Kasumi-1 (cell line): Measurements from ENCODE around the gene OGFOD2.

Experiments used
- DNase-seq, 2 experiments: peaks; one replicate each; lab custom pipeline; 2025; lab: John Stamatoyannopoulos, UW

OGFOD2 gene

GRCh38 chr12:122951979-122952892 lies 22.8 kb upstream of the OGFOD2 start:
- DNase-seq, result peak; percentile 64 to 74

DNA sequence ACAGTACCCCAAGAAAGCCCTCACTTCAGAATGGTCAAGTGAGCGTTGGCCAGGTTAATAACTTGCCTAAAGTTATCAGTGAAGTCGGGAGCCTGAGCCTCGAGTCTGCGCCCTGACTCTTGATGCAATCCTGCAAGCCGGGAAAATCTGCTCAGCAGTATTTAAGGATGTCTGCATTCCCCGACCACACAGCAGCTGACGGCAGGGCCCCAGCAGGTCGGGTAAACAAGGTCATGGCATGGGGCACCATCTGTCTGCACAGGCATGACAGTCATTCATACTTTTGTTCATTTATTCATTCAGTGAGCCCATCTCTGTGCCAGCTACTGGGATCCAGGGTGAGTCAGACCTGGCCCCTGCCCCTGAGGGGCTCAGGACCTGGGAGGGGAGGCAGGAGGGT lies 19.9 kb upstream of the OGFOD2 start:
- no peak for DNase-seq

DNA sequence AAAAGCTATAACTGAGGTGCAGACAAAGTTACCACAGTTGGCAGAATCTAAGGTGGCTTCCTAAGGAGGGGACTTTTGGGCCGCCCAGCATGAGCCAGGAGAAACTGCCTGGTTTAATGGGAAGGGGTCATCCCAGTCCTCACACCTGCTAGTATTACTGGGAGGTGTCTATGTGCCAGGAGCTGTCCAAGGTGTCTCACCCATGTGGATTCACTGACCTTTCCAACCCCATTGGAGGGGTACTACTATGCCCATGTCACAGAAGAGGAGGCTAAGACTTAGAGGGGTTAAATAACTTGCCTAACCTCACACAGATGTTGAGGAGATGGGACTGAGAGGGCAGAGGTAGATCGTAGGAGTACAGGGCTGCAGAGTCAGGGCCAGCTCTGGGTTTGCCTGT lies 19.0 kb upstream of the OGFOD2 start:
- no peak for DNase-seq

- no peak for DNase-seq
Observed at GRCh38 chr12:122958198-122958888, 16.7 kb upstream of the OGFOD2 start.

DNA sequence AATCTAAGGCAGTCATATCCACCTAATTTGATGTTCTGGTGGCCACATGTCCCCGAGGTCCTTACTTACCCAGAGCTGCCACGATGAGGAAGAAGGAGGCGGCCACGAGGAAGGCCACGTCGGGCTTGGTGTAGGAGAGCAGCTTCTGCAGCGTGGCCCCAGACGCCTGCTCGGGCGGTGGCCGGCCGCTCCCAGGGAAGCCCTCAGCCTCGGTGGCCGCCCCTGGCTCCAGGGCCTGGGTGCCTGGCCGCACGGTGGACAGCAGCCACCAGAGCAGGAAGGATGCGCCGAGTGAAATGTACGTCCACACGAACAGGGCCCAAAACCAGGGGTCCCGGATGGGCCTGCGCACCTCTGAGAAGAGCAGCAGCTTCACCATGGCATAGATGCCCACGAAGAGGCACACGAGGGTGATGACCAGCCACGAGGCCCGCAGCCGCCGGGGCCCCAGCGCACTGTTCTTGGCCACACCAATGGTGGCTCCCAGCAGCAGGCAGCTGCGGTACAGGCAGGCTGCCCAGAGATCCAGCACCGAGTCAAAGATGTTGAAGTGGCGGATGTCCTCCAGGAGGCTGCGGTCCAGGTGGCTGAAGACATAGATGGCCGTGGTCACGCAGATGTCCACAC lies 15.4 kb upstream of the OGFOD2 start:
- DNase-seq, result no peak

GRCh38 chr12:122960193-122960569 lies 14.9 kb upstream of the OGFOD2 start:
- no peak for DNase-seq

GRCh38 chr12:122961531-122962329 lies 13.3 kb upstream of the OGFOD2 start:
- no peak for DNase-seq

DNA sequence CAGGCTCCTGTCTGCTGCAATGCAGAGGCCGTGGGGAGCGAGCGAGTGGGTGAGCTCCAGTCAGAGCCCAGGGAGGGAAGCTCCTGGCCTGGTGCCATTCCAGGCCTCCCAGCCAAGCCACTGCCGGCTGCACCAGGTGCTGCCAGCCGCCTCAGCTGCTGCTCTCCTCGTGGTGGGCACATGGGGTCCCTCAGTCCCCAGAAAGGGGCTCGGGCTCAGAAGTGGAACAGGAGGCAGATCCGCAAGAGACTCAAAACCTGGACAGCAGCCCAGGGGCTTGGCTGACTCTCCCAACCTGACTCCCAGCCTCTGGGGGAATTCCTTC lies 11.1 kb upstream of the OGFOD2 start:
- DNase-seq, result no peak

GRCh38 chr12:122964439-122965257 lies 10.4 kb upstream of the OGFOD2 start:
- DNase-seq, result no peak

DNA sequence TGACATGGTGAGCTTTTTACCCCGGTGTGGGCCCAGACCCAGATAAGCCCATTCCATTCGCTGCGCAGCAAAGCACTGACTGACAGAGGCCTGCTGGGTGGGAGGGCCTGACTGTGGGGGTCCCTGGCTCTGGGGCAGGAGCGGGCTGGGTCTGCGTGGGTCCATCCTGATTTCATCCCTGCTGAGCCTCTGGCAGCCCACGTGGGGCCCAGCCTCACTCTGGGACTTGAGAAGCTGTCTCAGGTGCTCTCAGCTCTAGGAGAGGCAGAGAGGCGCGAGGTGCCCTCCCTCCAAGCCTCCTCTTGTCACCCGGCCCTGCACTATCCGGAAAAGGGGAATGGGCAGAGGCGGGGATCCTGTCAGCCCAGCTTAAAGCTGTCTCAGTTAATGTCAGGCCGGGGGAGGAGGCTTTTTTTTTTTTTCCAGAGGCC lies 9.7 kb upstream of the OGFOD2 start:
- DNase-seq, result no peak

GRCh38 chr12:122965851-122966742 lies 8.9 kb upstream of the OGFOD2 start, which contains the start of gene ABCB9:
Gene ABCB9 (minus strand): TSS chr12:122966463. CDS start chr12:122960235, 6,228 bp downstream.
- peak; percentile 89 to 90 for DNase-seq

DNA sequence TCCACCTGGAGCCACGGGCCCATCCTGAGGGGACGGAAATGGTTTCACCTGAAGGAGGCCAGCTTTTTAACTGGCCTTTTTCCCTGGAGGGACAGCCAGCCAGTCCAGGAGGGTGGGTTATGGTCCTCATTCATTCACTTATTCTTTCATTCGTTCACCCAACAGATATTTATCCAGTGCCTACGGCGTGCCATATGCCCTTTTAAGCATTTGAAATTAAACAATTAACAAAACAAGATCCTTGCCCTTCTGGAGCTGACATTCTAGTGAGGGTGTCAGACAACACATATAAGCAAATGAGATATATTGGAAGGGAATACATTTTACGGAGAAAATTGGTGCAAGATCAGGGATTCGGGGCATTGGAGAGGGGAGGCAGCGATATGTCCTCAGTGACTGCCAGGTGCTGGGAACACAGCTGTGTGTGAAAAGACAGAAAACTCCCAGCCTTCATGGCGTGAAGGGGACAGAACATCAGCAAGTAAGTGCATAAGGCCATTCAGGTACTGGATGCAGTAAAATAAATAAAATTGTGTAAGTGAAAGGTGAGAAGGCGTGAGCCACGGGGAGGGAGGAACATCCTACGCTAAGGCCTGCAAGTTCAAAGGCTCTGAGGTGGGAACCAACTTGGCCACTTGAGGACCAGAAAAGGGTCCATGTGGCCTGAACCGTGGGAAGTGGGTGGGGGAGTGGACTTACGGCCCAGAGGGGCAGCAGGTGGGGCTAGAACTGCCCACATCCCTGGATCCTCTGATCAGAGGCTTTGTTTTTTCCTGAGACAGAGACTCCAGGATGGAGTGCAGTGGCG lies 8.1 kb upstream of the OGFOD2 start:
- DNase-seq, result no peak

DNA sequence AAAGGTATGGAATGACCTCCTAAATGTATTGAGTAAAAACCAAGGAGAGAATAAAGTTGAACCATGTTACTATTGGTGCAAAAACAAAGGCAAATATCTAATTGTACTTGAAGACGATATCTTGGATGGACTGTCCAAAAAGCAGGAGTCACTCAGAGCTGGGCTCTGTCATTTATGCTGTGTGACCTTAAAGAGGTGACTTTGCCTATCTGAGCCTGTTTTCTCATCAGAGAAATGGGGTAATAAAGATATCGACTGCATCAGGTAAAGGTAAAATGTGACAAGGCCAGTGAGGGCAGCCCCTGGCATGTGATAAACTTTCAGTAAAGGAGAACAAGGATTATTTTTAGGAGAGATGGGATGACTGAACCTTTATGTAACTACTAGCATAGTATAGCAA lies 6.9 kb upstream of the OGFOD2 start:
- DNase-seq, result no peak

DNA sequence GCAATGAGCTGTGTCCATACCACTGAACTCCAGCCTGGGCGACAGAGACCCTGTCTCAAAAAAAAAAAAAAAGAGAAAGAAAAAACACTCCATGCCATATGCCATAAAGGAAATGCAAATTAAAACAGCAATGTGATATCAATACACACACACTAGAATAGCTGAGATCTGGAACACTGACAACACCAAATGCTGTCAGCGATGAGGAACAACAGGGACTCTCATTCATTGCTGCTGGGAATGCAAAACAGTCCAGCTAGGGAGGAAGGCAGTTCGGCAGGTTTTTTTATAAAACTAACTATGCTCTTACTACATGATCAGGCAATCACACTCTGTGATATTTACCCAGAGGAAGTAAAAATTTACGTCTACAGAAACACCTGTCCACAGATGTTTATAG lies 5.4 kb upstream of the OGFOD2 start:
- DNase-seq, result no peak

GRCh38 chr12:122974274-122974891 lies 661 bp upstream of the OGFOD2 start:
- peak; percentile 97 for DNase-seq

- DNase-seq, result peak in 1 of 2 experiments; percentile 17
Observed at GRCh38 chr12:122975790-122976647, 975 bp downstream of the OGFOD2 start.

DNA sequence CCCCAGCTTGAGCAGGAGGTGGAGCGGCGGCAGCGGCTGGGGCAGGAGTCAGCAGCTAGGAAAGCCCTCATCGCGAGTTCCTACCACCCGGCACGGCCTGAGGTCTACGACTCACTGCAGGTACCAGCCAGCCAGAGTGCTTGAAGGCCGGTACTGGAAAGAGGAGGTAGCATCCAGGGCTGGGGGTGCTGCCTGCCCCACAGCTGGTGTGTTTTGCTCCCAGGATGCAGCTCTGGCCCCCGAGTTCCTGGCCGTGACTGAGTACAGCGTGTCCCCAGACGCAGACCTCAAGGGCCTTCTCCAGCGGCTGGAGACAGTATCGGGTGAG lies 1.6 kb downstream of the OGFOD2 start:
- no peak for DNase-seq

DNA sequence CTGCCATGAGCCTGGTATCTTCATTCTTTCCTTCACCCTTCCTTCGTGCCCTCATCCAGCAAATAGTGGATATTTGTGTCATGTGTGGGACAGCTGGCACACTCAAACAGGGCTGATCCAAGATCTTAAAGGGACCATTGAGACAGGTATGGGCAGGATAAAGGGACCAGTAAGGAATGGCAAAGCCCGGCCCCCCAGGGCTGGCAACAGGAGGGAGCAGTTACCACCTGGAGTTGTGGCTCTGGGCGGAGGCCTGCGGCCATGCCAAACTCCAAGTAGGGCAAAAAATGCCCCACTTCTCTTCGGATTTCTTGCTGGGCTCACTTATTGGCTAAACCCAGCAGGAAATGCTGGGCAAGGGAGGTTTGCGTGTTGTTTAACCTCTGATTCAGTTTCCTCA lies 2.1 kb downstream of the OGFOD2 start:
- no peak for DNase-seq
